ENCODE results near the gene UBALD2. TPM values are rescaled to one million over a fixed set of nuclear protein-coding genes. Genes with fewer than 3 reads are reported as not detected.
A peak's percentile ranks its signal among the peaks of the same experiment; 100 is the strongest.

The UBALD2 gene
- polyA plus RNA-seq, 1 of the 3 experiments (the other 2 are of a cell fraction), result 27.0 TPM

- H3K4me3 ChIP-seq (ENCODE audit: low read depth in 2 of 2, low read length in 1 of 2), result no peak overlapping the region
- peaks cover 3% of the 10 kb centered on the region for H3F3A ChIP-seq (replicated peaks; ENCODE audit: insufficient read depth)
- no peaks in the 10 kb centered on the region for H3K9me3 ChIP-seq
- H3K9me2 ChIP-seq, result no peaks in the 10 kb centered on the region
- H3K4me2 ChIP-seq, result no peak overlapping the region
- DNase-seq, result peak; percentile 46
- no peak overlapping the region for H3K27ac ChIP-seq (ENCODE audit: low read depth in 2 of 2, low read length in 1 of 2)
- peaks cover 5 to 10% of the 10 kb centered on the region in 2 experiments; a peak in 1 of 4 replicates for H3K4me1 ChIP-seq (ENCODE audit: control insufficient read depth in 1 of 2, insufficient read depth in 2 of 2, low read depth in 1 of 2, low read length in 1 of 2)
- WGBS (ENCODE audit: low lambda C conversion rate), result 84% methylated on average over 21 of the region's 21 CpGs
- H3K36me3 ChIP-seq (replicated peaks in 1 of 2; ENCODE audit: control insufficient read depth in 1 of 2, insufficient read depth in 2 of 2, low read length in 1 of 2), result peaks cover 0 to 18% of the 10 kb centered on the region in 2 experiments
- peaks cover 19% of the 10 kb centered on the region for H3K79me2 ChIP-seq (ENCODE audit: insufficient read depth)
- no peak overlapping the region for H2AFZ ChIP-seq (ENCODE audit: low read depth)
- no peak overlapping the region for H3K9ac ChIP-seq
- POLR2A ChIA-PET, result no interaction called here
- TF ChIP-seq, protein P1, sequence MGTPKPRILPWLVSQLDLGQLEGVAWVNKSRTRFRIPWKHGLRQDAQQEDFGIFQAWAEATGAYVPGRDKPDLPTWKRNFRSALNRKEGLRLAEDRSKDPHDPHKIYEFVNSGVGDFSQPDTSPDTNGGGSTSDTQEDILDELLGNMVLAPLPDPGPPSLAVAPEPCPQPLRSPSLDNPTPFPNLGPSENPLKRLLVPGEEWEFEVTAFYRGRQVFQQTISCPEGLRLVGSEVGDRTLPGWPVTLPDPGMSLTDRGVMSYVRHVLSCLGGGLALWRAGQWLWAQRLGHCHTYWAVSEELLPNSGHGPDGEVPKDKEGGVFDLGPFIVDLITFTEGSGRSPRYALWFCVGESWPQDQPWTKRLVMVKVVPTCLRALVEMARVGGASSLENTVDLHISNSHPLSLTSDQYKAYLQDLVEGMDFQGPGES (IDR thresholded peaks at IDR 0.05; ENCODE audit: low read depth, low read length), result no peak
- TF ChIP-seq RXRA (IDR thresholded peaks at IDR 0.05; ENCODE audit: borderline replicate concordance, low read depth) (no peak), EZH2phosphoT487 (IDR thresholded peaks at IDR 0.05; ENCODE audit: borderline replicate concordance, low read depth) (no peak), NRF1 (IDR thresholded peaks at IDR 0.05; ENCODE audit: low read depth, low read length) (no peak), POLR2AphosphoS5 (IDR thresholded peaks at IDR 0.05; ENCODE audit: low read depth, low read length) (no peak), ELF1 (IDR thresholded peaks at IDR 0.05) (no peak)
- peaks cover 8% of the 10 kb centered on the region; the same call in 1 of the 2 replicates for H4K20me1 ChIP-seq (ENCODE audit: insufficient read depth)
- H3K27me3 ChIP-seq (ENCODE audit: insufficient read depth), result no peaks in the 10 kb centered on the region
- CTCF ChIA-PET, result interaction anchor here (0.9 to 4.2 kb wide), 14 partner anchors 8 to 369 kb away, joined by 3 to 31 read pairs (median 4); partner anchors contain the start of genes MRPL38 and SRP68
These were observed 9.2 kb downstream of the UBALD2 start for GRCh38 chr17:76274112-76274956.

DNA sequence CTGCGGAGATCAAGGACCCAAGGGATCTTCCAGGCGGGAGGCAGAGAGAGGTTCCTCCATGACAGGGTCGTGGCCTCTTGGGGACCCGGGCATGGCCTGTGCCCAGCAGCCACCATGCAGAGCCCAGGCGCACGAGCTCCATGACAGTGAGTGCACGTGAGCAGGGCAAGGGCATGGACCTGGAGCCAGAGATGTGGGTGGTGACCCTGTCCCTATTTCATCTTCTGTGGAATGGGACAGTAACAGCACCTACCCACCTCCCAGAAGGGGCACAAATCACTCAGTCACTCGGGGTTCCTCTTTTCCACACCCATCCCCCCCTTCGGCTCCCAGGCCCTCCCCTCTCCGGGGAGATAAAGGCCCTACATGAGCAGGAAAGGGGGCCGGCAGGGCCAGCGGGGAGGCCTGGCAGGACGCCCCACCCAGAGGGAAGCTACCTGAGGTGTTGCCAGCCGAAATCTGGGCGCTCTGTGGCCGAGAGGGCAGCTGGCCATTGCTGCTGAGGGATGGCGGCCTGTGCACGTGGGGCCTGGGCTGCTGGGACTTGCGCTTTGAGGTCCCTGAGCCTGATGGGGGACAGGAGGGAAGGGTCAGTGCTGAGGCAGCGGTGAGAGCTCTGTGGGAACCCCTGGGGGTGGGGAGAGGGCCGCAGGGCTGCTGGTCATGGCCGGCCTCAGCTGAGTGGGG is 10.4 kb downstream of the UBALD2 start:
- H2AFZ ChIP-seq (ENCODE audit: low read depth), result no peak overlapping the region
- H3K4me2 ChIP-seq, result no peak overlapping the region
- no peaks in the 10 kb centered on the region for H3K27me3 ChIP-seq (ENCODE audit: insufficient read depth)
- H4K20me1 ChIP-seq (ENCODE audit: insufficient read depth), result 0 out of 2 replicates have a peak, but pooled peaks cover 4% of the 10 kb centered on the region
- H3K9me3 ChIP-seq, result no peaks in the 10 kb centered on the region
- peaks cover 0 to 10% of the 10 kb centered on the region in 2 experiments for H3K36me3 ChIP-seq (replicated peaks in 1 of 2; ENCODE audit: control insufficient read depth in 1 of 2, insufficient read depth in 2 of 2, low read length in 1 of 2)
- H3K9ac ChIP-seq, result no peak overlapping the region
- ChIA-PET CTCF (interaction anchor here (0.7 to 4.2 kb wide), 13 partner anchors 9 to 261 kb away, joined by 3 to 31 read pairs (median 4); partner anchors contain the start of gene SPHK1), POLR2A (no interaction called here)
- H3K4me1 ChIP-seq (ENCODE audit: control insufficient read depth in 1 of 2, insufficient read depth in 2 of 2, low read depth in 1 of 2, low read length in 1 of 2), result peaks cover 5 to 7% of the 10 kb centered on the region in 2 experiments; a peak in 1 of 4 replicates
- no peak overlapping the region for H3K27ac ChIP-seq (ENCODE audit: low read depth in 2 of 2, low read length in 1 of 2)
- DNase-seq, result peak; percentile 36
- no peaks in the 10 kb centered on the region for H3K9me2 ChIP-seq
- peaks cover 12% of the 10 kb centered on the region; the same call in 1 of the 2 replicates for H3K79me2 ChIP-seq (ENCODE audit: insufficient read depth)
- 92% methylated on average over 19 of the region's 22 CpGs for WGBS (ENCODE audit: low lambda C conversion rate)
- no peak overlapping the region for H3K4me3 ChIP-seq (ENCODE audit: low read depth in 2 of 2, low read length in 1 of 2)
- peaks cover 3% of the 10 kb centered on the region for H3F3A ChIP-seq (replicated peaks; ENCODE audit: insufficient read depth)
- TF ChIP-seq PBX3 (IDR thresholded peaks at IDR 0.05) (no peak), RXRA (IDR thresholded peaks at IDR 0.05; ENCODE audit: borderline replicate concordance, low read depth) (no peak), YY1 (IDR thresholded peaks at IDR 0.05; ENCODE audit: low read depth) (no peak), ZBTB33 (IDR thresholded peaks at IDR 0.05; ENCODE audit: borderline replicate concordance, low read depth) (no peak), CTCF (IDR thresholded peaks at IDR 0.05) (no peak), ELF1 (IDR thresholded peaks at IDR 0.05) (no peak), EP300 (IDR thresholded peaks at IDR 0.05; ENCODE audit: borderline replicate concordance in 1 of 2, low read depth in 1 of 2, low read length in 1 of 2) (no peak)
- TF ChIP-seq, protein P2, sequence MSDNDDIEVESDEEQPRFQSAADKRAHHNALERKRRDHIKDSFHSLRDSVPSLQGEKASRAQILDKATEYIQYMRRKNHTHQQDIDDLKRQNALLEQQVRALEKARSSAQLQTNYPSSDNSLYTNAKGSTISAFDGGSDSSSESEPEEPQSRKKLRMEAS (IDR thresholded peaks at IDR 0.05; ENCODE audit: low read depth), result no peak
